IPS-11a (cell line): Measurements from ENCODE around the gene MALAT1.
A peak's percentile ranks its signal among the peaks of the same experiment; 100 is the strongest.
"Not testable (repeated sequence)": the region's sequence is repeated elsewhere in the genome, so short reads cannot be mapped to it uniquely, and the experiment has no call there.

ENCODE experiments used
- H3K4me3 ChIP-seq: one replicate; pipeline ENCODE4 v1.5.1; 2013; ENCODE audit warnings: low read depth, low read length, control low read depth

The MALAT1 gene

GRCh38 chr11:65497141-65498041, 1.5 kb upstream of the MALAT1 start:
- peak overlapping the region; percentile 99 for H3K4me3 ChIP-seq

GRCh38 chr11:65498042-65498726, 661 bp upstream of the MALAT1 start:
- H3K4me3 ChIP-seq, result peak overlapping the region; percentile 99

- H3K4me3 ChIP-seq, result peak overlapping the region; percentile 99
Observed at GRCh38 chr11:65498727-65498976, 193 bp upstream of the MALAT1 start.

GRCh38 chr11:65499713-65500386, 1.0 kb downstream of the MALAT1 start:
- H3K4me3 ChIP-seq, result peak overlapping the region; percentile 99

- H3K4me3 ChIP-seq, result peak overlapping the region; percentile 99
Observed at GRCh38 chr11:65500387-65501185, 1.7 kb downstream of the MALAT1 start.

GRCh38 chr11:65501186-65501471, 2.3 kb downstream of the MALAT1 start:
- peak overlapping the region; percentile 99 for H3K4me3 ChIP-seq

- peak overlapping the region; percentile 99 for H3K4me3 ChIP-seq
Observed at GRCh38 chr11:65501472-65502273, 2.8 kb downstream of the MALAT1 start.

GRCh38 chr11:65502274-65502554, 3.4 kb downstream of the MALAT1 start:
- H3K4me3 ChIP-seq, result peak overlapping the region; percentile 99

- H3K4me3 ChIP-seq, result peak overlapping the region; percentile 99
Observed at GRCh38 chr11:65502555-65503367, 3.9 kb downstream of the MALAT1 start.

GRCh38 chr11:65503368-65503948, 4.6 kb downstream of the MALAT1 start:
- H3K4me3 ChIP-seq, result peak overlapping the region; percentile 99

- H3K4me3 ChIP-seq, result peak overlapping the region; percentile 99
Observed at GRCh38 chr11:65503949-65504673, 5.3 kb downstream of the MALAT1 start.

GRCh38 chr11:65504674-65505465, 6.0 kb downstream of the MALAT1 start:
- peak overlapping the region; percentile 99 for H3K4me3 ChIP-seq

GRCh38 chr11:65505466-65506289, 6.8 kb downstream of the MALAT1 start:
- no peak overlapping the region for H3K4me3 ChIP-seq

- H3K4me3 ChIP-seq, result no peak overlapping the region
Observed at GRCh38 chr11:65506290-65506771, 7.5 kb downstream of the MALAT1 start.

GRCh38 chr11:65506772-65507505, 8.1 kb downstream of the MALAT1 start:
- no peak overlapping the region for H3K4me3 ChIP-seq

GRCh38 chr11:65512311-65512710, 13.5 kb downstream of the MALAT1 start:
- H3K4me3 ChIP-seq, result not testable (repeated sequence)
